Chondrocyte (in vitro differentiated cells): Measurements from ENCODE around the gene DUSP19. TPM values are rescaled to one million over a fixed set of nuclear protein-coding genes. Genes with fewer than 3 reads are reported as not detected.

Experiments
- DNase-seq: peaks from one replicate; pipeline ENCODE4 v3.0.0; 2021; ENCODE audit warnings: mixed read lengths, low spot score
- H3K27ac Mint-ChIP-seq: one replicate; pipeline ENCODE4 v1.8.0; 2021; ENCODE audit warnings: mild to moderate bottlenecking, moderate library complexity, mixed read lengths; ENCODE audit not compliant: unreplicated experiment
- H3K27me3 Mint-ChIP-seq: 2 replicates; pipeline ENCODE4 v1.8.0; 2021; ENCODE audit warnings: low read depth, mixed read lengths
- H3K36me3 Mint-ChIP-seq: 2 replicates; pipeline ENCODE4 v1.8.0; 2021; ENCODE audit warnings: low read depth, mixed read lengths
- H3K4me1 Mint-ChIP-seq: 2 replicates; pipeline ENCODE4 v1.8.0; 2021; ENCODE audit warnings: low read depth, mild to moderate bottlenecking, mixed read lengths
- H3K4me3 Mint-ChIP-seq: one replicate; pipeline ENCODE4 v1.8.0; 2021; ENCODE audit warnings: mild to moderate bottlenecking, moderate library complexity, mixed read lengths; ENCODE audit not compliant: unreplicated experiment
- H3K9me3 Mint-ChIP-seq: 2 replicates; pipeline ENCODE4 v1.8.0; 2021; ENCODE audit warnings: low read depth, mixed read lengths
- total RNA-seq: library from RNA; stranded (reverse); gene quantifications from 3 replicates; pipeline ENCODE4 v1.2.1, GENCODE V29; 2021
- TF ChIP-seq, protein P1 (sequence below): fragments of 200-600 bp; sonication (generic); IDR thresholded peaks from 2 replicates; pipeline ENCODE4 v1.5.0; 2021; ENCODE audit warnings: antibody characterized with exemption, mild to moderate bottlenecking, moderate library complexity

The DUSP19 gene
- total RNA-seq, 1 donor from 2014 or later: 4.1 TPM

DNA sequence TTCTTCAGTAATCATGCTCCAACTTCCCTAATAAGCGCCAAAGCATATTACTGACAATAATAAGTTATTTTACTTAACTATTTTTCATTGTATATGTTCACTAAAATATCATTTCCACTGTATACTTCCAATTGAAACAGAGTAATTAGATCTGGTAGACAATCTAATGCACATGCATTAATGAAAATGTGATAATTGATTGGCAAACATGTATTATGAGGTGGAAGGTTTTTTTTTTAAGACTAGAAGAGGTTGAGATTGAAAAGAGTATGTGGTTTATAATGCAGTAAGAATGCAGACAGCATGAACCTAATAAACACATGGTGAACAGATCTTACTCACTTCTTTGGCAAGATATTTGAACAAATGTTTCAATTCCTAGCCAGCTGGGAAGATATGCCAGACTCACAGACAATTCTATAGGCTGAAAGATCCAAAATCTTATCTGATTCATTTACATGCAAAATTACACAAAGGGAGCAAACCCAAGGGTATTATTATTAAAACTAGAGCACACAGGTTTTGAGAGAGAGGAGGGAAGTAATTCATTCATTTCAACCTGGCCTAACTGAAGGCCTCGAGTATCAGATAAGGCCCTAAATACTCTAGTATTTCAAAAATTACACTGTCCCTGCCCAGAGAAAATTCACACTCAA is 43.1 kb upstream of the DUSP19 start:
- TF ChIP-seq, protein P1, sequence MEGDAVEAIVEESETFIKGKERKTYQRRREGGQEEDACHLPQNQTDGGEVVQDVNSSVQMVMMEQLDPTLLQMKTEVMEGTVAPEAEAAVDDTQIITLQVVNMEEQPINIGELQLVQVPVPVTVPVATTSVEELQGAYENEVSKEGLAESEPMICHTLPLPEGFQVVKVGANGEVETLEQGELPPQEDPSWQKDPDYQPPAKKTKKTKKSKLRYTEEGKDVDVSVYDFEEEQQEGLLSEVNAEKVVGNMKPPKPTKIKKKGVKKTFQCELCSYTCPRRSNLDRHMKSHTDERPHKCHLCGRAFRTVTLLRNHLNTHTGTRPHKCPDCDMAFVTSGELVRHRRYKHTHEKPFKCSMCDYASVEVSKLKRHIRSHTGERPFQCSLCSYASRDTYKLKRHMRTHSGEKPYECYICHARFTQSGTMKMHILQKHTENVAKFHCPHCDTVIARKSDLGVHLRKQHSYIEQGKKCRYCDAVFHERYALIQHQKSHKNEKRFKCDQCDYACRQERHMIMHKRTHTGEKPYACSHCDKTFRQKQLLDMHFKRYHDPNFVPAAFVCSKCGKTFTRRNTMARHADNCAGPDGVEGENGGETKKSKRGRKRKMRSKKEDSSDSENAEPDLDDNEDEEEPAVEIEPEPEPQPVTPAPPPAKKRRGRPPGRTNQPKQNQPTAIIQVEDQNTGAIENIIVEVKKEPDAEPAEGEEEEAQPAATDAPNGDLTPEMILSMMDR: no peak
- Mint-ChIP-seq H3K27me3 (no peaks in the 10 kb centered on the region), H3K27ac (peak overlapping the region; percentile 85), H3K9me3 (no peaks in the 10 kb centered on the region), H3K36me3 (no peaks in the 10 kb centered on the region), H3K4me1 (peaks cover 68% of the 10 kb centered on the region), H3K4me3 (peak overlapping the region; percentile 80)
- DNase-seq: no peak

DNA sequence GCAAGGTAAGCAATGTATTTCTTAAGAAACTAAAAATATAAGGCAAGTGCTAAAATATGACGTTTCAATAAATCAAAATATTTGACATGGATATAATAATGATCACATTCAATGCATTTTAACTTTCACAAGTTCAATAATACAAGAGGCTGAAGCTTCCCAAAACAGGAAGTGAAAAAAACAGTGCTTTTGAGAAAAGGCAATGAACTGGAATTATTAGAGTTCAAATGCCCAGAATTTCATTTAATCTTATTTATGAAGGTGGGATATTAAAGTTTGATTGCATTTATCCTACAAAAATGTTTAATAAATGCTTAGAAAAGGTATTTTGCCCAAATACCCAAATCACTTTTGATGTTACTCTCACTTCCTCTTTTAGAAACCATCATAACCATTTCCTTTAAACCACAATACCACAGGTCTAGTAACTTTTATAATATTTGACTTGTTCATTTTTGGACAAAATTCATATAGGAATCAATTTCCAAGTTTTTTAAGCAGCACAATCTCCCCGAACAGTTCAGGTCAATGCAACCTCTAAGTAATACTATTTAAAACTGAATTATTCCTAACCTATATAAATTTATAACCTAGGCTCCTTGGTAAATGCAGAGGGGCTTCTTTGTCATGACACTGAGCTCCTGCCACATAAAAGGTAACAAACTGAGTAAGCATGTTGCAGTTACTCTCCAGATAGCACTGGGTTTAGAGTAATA is 42.4 kb upstream of the DUSP19 start:
- no peak for DNase-seq
- TF ChIP-seq, protein P1: no peak
- Mint-ChIP-seq H3K27ac (peak overlapping the region; percentile 96), H3K9me3 (no peaks in the 10 kb centered on the region), H3K36me3 (no peaks in the 10 kb centered on the region), H3K4me1 (peaks cover 63% of the 10 kb centered on the region), H3K27me3 (no peaks in the 10 kb centered on the region), H3K4me3 (peak overlapping the region; percentile 80)

DNA sequence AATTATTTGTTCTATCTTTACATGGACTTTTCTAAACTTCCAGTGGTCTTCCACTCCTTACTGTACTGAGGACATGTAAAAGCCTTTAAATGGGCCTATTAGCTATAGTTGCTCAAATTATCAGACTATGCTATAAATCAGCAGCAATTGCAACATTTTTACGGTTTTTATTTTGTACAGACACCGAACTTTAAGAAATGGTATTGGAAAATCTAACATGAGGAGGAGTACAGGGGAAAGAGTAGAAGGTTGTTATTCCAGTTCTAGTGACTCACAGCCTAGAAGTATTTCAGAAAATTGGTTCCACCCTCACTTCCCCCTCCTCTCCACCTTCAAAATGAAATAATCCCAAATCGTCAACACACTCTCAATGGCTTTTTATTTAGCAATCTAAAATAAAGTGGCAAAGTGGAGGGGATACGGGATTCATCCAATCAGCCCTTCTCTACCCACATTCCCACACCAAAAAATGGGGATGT is 41.4 kb upstream of the DUSP19 start:
- H3K4me1 Mint-ChIP-seq: peaks cover 53% of the 10 kb centered on the region

DNA sequence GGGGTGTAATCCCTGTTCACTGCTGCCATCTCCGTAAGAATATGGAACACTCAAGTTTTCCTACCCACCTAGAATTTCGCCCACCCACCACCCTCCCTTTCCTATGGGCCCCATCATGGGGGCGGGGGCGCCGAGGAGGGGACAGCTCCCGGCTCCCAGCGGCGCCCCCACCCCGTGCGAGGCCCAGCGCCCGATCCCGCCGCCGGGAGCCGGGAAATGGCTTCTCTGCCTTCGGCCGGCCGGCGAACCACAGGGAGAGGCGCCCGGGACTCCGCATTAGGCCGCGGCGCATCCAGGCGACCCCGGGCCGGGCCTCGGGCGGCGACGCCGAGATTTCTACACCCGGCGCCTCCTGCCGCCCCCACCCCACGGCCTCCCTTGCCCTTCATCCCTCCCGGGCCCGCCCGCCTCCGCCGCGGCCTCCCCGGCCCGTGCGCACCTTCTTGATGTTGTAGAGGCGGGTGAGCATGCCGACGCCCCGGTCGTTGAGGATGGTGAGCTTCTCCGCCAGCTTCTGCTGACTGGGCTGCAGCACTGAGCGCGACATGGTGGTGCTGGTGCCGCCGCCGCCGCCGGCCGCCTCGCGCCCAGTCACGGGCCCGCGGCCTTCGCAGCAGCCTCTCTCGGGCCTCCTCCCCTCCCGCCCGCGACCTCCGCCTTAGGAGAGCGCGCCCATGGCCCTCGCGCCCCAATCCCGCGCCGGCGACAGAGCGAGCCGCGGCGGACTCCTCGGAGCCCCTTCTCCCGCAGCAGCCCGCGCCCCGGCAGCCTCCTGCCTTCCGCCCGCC is 40.8 kb upstream of the DUSP19 start:
- Mint-ChIP-seq H3K27me3 (no peaks in the 10 kb centered on the region), H3K36me3 (no peaks in the 10 kb centered on the region), H3K27ac (peak overlapping the region; percentile 96), H3K4me1 (peaks cover 49% of the 10 kb centered on the region), H3K9me3 (no peaks in the 10 kb centered on the region), H3K4me3 (peak overlapping the region; percentile 80)
- DNase-seq: peak; percentile 90
- TF ChIP-seq, protein P1: peak; percentile 39

More for the DNA sequence above, 41.4 kb upstream of the DUSP19 start:
- Mint-ChIP-seq H3K27me3 (no peaks in the 10 kb centered on the region), H3K4me3 (peak overlapping the region; percentile 80), H3K27ac (peak overlapping the region; percentile 96), H3K36me3 (no peaks in the 10 kb centered on the region), H3K9me3 (no peaks in the 10 kb centered on the region)
- DNase-seq: no peak
- TF ChIP-seq, protein P1: no peak
